HG03460 (cell line): Measurements from ENCODE around the gene CACNA2D4.
"Not testable (repeated sequence)": the region's sequence is repeated elsewhere in the genome, so short reads cannot be mapped to it uniquely, and the experiment has no call there.

Experiments used
- ATAC-seq: cut with Tn5 transposase; IDR thresholded peaks from one replicate; pipeline ENCODE4 v1.9.1; 2021; ENCODE audit not compliant: unreplicated experiment

The CACNA2D4 gene

DNA sequence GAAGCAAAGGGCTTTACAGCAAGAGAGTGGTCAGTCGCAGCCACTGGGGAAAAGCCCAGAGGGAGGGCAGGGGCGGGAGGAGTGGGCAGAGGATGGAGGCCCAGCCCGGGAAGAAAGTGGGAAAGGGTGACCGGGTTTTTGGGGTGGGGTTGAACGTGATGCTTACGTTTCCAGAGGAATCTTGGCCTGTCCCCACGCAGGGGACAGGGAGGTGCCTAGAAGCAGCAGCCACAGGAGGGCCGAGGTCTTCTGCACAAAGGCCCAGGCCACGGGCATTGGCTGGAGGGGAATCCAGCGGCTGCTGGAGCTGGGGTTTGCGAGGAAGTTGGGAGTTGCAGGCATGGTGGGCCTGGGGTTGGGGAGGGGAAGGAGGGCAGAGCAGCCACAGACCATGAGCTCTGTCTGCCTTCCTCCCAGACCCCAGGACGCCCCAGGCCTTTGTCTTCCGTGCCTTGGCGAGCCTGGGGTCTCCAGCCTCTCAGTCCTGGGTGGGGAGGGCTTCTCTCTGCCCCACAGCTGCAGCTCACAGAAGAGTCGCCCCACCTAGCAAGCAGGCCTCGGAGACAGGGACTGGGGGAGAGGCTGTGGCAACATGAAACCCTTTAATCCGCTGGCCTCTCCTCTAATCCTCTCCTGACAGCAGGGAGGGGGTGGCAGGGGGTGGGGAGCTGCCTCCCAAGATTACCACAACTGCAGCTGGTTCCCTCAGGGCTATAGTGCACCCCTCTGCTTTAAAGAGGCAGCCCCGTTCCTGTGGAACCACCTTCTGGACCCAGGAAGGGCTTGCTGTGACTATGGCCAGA, at the start of gene CACNA2D4:
CACNA2D4 (minus strand) TSS at position 572 of the 803 bp plus-strand sequence; CDS start at position 393, 179 bp downstream.
- ATAC-seq, result no peak

- ATAC-seq, result no peak
These were observed 48.2 kb upstream of the CACNA2D4 start for GRCh38 chr12:1966561-1967226.

DNA sequence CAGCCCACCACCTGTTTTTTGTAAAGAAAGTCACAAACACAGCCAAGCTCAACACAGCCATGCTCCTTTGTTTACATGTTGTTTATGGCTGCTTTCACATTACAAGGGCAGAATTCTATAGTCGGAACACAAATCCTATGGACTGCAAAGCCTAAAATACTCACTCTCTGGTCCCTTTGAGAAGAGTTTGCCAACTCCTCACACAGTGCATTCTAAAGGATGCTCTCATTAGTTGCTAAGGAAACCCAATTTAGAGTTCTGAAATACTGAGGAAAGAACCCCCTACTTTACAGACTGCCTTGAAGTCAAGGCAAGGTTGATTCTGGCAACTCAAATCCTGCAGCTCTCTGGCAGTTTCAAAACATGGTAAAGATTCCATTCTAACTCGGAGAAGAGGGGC, 47.5 kb upstream of the CACNA2D4 start:
- no peak for ATAC-seq

- no peak for ATAC-seq
These were observed 43.9 kb upstream of the CACNA2D4 start for GRCh38 chr12:1962051-1963020.

- no peak for ATAC-seq
These were observed 38.3 kb upstream of the CACNA2D4 start for GRCh38 chr12:1956716-1957115.

- ATAC-seq, result no peak
These were observed 31.5 kb upstream of the CACNA2D4 start for GRCh38 chr12:1949771-1950470.

GRCh38 chr12:1948883-1949282, 30.4 kb upstream of the CACNA2D4 start:
- ATAC-seq, result no peak

GRCh38 chr12:1947081-1947480, 28.6 kb upstream of the CACNA2D4 start:
- ATAC-seq, result no peak

- ATAC-seq, result no peak
These were observed 27.8 kb upstream of the CACNA2D4 start for GRCh38 chr12:1946296-1946695.

- ATAC-seq, result not testable (repeated sequence)
These were observed 27.1 kb upstream of the CACNA2D4 start for GRCh38 chr12:1945502-1945901.

- ATAC-seq, result no peak
These were observed 21.6 kb upstream of the CACNA2D4 start for GRCh38 chr12:1939801-1940607.

DNA sequence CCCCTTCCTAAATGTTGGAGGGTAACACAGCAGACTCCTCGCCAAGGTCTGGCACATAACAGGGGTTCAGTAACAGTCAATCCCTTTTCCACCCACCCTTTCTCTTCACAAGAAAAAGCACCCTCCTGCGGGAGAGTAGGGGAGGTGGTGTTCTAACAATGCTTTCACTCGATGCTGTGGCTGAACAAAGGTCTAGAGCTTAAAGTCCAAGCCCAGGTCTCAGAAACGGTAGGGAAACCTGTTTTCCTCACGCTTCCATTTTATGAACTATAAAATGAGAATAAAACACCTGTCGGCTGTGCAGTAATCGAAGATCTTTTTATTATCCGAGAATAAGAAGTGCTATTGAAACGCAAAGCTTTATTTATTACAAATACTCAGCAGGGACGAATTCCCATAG, 20.9 kb upstream of the CACNA2D4 start:
- ATAC-seq, result no peak

DNA sequence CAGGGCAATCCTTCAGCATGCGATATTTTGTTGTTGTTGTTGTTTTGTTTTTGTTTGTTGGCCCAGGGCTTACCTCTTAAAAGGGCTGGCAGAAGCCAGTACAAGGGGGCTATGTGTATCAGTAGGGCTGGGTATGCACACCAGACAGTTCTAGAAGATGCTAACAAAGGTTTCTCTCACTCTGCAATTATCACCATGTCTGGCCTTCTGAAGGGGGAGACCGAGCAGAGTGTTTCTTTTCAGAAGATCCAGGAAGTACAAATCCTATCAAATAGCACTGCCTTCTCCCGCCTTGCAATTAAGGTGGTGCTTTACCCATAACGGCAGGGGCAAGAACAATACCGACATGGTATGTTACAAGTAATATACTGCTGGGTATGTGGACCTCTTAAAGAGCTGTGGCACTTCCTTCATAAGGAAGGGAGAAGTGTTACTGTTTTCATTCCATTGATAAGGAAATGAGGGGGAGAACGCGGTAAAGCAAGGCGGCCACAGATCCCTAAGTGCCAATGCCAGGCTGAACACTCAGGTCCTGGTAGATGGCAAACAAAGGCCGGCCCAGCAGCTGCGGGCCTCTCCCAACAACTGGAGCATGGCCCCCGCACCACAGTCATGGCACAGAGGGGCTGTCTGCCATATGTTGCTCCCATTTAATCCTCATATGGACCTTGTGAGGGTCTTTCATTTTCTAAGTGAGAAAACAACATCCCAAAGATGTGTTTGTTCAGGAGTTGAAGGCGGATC, 19.2 kb upstream of the CACNA2D4 start:
- no peak for ATAC-seq

DNA sequence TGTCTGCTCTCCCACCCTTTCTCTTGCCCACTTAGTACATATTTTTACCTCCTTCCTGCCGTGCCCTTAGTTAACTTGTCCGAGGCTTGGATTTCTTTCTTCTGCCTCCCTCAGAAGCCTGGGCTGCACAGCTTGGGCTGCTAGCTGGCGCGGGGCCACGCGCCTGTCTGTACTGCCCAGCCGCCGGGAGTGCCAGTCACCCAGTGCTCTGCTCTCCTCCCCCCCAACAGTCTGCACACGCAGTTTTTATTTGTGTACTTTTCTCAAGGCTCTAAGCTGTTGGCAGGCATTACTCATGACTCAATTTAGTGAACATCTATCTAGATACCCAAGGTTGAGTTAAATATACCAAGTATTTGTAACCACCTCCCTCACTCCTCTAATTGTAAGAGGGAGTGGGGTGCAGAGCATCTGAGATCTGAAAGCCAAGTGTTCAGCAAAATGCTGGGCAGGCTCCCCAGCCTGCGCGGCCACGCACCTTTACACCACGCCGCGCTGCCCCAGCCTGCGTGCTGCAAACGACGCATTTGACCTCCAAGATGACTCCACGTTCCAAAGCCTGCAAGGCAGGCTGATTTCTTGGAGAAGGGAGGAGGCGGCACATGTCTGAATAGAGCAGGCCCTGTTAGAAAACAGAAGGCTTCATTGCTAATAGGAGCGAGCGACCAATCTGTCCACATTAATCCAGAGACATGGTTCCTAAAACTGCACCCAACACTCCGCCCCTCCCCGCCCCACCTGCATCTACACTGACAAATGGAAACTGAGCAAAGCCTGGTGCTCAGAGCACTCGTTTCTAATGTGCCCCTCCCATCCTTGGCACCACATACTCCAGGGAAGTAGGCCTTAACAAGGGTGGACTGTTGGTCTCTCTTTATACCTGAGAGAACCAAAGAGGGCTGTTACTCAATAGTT, 18.2 kb upstream of the CACNA2D4 start:
- ATAC-seq, result no peak

DNA sequence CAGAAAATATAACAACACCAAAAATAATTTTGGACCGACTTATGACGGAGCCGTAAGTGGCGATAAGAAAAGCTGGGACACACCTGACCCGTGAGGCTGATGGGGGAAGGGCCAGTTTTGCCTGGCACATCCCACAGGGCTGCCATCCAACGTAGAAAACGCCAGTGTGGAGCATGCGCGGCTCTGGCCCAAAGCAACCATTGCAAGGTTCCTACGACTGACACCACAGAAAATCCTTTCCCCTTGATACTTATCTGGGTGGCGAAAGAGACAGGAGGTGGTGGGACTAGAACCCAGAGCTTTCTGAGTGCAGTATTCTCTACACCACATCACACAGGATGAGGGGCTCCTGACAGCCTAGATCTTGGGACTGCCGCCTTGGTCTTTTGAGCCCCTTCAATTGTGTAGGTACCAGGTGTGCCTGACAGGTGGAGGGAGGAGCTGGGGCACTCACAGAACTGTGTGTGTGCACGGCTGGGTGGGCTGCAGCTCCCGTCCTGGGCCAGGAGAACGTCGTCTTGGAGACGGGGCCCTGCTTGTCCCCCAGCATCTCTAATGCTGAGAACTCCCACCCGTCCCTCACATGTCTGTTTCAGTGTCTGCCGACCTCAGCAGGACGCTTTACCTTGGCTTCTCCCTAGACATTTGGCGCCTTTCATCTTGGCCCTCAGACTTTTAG, 17.4 kb upstream of the CACNA2D4 start:
- no peak for ATAC-seq

GRCh38 chr12:1935242-1935641, 16.8 kb upstream of the CACNA2D4 start:
- ATAC-seq, result no peak

DNA sequence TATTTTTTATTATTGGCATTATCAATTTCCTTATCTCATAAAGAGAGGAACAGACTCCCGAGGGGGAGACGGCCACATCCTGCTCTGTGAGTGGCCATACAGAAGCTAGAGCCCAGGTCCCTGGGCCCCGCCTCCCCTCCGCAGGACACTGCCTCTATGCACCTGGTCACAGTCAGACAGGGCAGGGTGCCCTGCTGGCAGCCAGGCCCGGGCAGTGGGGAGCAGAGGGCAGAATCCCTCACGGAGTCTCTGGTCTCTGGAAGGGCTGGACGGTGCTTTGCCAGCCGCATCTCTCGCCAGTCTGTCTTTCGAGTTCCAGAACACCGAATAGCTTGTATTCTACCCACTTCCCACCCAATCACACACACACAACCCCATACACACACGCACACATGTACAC, 16.4 kb upstream of the CACNA2D4 start:
- ATAC-seq, result no peak

DNA sequence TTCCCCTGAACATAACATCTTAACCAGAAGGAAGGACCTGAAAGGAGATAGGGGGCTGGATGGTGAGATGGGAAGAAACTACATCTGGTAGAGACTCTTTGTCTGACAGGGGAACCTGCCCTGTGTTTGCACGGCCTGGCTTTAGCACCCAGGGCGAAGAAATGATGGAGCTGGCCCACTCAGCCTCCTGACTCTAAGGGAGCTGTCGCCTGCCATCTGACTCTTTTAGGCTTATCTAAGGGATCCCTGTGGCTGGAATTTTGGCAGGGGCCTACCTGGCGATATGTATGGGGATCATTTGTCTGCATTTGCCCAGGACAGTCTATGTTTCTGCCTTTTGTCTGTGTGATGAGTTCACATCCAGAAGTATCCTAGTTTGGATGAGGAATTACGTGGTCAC, 15.6 kb upstream of the CACNA2D4 start:
- ATAC-seq, result no peak
